NCI-H1694 treated with DMSO at 0.1 percent for 48 hours (cell line): Measurements from ENCODE around the gene IQCE.
A peak's percentile ranks its signal among the peaks of the same experiment; 100 is the strongest.

Experiments
- DNase-seq: peaks from one replicate; lab custom pipeline; 2025; lab: John Stamatoyannopoulos, UW

The IQCE gene

DNA sequence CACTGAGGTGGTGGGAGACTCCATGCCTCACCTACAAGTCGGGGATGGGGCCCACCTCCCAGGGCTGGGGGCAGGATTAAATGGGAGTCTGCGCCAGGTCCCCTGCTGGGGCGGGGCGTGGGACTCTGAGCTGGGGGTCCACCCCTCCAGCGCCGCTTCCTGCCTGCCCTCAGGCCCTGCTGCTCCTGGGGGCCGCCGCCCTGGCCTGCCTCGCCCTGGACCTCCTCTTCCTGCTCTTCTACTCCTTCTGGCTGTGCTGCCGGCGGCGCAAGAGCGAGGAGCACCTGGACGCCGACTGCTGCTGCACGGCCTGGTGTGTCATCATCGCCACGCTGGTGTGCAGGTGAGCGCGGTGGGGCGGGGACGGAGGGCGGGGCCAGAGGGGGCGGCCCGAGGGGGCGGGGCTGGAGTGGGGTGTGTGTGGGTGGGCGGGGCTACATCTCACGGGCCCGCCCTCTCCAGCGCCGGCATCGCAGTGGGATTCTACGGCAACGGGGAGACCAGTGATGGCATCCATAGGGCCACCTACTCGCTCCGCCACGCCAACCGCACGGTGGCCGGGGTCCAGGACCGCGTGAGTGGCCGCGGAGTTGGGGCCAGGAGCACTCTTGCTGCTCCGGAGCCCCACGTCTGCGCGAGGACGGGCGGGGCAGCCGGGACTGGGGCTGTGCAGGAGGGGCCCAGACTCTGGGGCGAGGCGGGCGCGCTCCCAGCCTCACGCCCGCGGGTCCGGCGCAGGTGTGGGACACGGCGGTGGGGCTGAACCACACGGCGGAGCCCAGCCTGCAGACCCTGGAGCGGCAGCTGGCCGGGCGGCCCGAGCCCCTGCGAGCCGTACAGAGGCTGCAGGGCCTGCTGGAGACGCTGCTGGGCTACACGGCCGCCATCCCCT is 88.1 kb downstream of the IQCE start:
- DNase-seq = no peak

DNA sequence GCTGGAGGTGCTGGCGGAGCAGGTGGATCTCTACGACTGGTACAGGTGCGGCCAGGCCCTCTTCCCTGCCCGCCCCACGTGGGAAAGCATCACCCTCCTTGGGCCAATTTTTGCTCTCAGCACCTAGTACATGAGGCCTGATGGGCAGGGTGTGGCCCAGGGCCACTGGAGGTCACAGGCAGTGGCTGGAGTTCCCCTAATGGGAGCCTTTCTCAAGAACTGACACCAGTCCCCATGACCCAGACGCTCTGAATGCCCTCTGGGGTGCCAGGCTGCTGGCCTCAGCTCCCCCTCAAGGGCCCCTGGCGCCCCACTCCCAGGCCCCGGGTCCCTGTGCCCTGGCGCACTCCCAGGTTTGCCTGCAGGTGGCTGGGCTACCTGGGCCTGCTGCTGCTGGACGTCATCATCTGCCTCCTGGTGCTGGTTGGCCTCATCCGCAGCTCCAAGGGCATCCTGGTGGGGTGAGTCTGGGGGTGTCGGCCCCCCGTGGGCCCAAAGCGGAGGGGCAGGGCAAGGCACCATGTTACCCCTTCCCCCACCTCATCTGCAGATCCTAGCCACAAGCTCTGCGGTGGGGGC is 88.9 kb downstream of the IQCE start:
- no peak for DNase-seq

DNA sequence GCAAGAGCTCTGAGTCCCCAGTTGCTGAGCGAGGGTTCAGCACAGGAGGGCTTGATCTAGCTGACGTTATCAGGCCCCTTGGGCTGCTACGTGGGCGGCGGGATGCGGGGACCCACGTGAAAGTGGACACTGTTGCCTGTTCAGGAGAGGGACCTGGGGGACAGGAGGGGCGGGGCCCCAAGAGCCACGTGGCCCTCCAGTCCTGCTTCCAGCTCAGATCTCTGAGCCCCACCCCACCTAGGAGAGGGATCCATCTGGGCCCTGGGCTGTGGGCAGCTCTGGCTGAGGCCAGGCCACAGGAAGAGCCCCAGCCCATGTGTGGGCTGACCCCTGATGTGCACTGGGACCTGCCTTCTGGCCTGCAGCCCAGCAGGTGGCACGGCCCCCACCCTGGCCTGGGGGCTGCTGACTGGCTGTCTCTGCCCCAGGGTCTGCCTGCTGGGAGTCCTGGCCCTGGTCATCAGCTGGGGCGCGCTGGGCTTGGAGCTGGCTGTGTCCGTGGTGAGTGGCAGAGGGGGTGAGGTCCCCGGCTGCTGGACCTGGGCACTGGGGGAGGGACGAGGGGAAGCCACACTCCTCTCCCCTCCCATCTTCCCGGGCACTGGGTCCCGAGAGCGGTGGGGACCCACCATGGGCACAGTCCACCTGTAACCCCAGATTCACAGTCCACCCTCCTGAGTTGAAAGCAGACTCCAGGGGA is 90.5 kb downstream of the IQCE start:
- DNase-seq = no peak

DNA sequence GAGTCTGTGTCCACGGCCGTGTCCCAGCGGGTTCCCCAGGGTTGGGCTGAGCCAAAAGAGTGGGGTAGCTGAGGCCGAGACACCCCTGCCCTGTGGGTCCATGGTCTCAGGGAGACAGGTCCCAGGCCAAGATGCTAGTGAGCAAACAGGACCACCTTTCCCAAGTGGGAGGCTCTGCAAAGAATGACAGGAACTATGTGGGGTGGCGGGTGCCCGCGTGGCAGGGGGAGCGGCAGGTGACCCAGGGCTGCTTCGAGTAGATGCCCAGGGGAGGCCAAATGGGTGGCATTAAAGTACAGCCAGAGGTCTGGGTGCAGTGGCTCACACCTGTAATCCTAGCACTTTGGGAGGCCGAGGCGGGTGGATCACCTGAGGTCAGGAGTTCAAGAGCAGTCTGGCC is 91.2 kb downstream of the IQCE start:
- DNase-seq = no peak

DNA sequence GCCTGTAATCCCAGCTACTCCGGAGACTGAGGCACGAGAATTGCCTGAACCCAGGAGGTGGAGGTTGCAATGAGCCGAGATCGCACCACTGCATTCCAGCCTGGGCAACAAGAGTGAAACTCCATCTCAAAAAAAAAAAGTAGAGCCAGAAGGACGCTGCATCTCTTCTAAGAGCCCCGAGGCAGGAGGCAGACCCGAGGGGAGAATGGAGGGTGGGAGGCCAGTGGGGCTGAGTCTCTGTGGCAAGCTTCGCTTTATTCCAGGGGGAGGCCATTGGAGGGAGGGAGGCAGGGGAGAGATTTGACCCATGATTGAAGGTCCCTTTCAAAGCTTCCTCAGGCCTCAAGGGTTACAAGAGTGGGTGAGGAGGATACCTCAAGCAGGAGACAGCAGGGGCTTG is 91.7 kb downstream of the IQCE start:
- DNase-seq = no peak

DNA sequence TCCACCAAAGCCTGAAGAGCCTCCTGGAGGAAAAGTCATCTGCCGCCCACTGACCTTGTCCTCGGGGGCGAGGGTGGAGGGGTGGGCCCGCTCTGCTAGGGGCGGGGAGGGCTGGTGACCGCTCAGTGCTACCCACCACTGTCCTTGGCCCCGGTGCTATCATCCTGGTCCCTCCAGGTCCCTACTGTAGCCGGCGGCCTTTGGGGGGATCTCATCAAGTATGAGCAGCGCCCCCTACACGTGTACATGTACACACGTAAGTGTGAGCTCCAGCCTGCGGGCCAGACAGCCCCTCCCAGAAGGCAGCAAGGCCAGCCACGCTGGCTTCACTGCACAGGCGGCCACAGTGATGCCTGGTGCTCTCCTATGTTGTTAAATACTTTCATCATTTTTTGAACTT is 92.6 kb downstream of the IQCE start:
- DNase-seq = peak; percentile 30

DNA sequence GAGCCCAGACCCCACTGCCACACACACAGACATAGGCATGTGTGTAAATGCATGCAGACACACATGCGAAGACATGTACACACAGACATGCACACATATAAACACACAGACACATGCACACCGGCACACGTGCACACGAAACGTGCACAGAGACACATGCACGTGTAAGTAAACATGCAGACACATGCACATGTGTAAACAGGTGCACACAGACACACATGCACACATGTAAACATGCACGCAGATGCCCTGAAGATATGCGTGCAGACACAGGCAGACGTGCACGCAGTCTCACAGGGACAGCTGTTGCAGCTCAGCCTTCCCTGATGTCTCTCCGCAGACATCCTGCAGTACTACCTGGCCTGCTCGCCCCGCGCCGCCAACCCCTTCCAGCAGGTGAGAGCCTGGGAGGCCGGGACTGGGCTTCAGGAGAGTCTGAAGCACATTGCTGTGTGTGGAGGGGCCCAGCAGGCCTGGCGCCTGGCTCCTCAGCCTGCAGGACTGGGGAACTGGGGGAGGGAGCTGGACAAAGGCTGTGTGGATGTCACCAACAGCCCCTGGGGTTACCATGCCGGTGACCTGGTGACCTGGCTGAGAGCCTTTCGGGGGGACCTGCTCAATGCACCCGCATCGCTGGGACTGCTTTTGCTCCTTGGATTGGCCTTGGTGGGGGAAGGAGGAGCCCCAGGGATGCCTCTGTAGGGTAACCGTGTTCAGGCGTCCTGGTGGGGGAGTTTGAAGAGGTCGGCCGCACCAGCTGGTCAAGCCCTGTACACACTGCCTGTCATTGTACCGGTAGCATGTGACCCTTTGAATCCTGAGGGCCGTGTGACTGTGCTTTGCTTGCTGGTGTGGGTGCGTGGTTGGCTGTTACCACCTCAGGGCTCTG is 93.3 kb downstream of the IQCE start:
- DNase-seq = no peak

DNA sequence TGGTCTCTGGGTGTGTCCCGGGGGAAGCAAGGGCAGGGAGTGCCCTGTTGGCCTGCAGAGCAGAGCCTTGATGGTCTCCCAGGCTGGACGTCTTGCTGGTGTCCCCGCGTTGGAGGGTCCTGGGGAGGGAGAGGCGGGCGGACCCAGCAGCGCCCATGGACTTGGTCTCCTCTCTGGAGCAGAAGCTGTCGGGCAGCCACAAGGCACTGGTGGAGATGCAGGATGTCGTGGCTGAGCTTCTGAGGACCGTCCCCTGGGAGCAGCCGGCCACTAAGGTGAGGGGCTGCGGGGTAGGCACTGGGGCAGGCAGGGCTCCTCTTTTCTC is 93.9 kb downstream of the IQCE start:
- DNase-seq = no peak

DNA sequence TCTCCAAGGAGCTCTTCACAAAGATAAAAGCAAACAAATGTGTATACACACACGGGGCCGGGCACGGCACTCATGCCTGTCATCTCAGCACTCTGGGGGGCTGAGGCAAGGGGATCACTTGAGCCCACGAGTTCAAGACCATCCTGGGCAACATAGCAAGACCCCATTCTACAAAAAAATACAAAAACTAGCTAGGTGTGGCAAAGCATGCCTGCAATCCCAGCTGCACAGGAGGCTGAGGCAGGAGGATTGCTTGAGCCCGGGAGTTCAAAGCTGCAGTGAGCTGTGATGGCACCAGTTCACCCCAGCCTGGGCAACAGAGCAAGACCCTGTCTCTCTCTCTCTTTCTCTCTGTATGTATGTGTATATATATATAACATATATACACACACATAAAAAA is 95.3 kb downstream of the IQCE start:
- DNase-seq = no peak

DNA sequence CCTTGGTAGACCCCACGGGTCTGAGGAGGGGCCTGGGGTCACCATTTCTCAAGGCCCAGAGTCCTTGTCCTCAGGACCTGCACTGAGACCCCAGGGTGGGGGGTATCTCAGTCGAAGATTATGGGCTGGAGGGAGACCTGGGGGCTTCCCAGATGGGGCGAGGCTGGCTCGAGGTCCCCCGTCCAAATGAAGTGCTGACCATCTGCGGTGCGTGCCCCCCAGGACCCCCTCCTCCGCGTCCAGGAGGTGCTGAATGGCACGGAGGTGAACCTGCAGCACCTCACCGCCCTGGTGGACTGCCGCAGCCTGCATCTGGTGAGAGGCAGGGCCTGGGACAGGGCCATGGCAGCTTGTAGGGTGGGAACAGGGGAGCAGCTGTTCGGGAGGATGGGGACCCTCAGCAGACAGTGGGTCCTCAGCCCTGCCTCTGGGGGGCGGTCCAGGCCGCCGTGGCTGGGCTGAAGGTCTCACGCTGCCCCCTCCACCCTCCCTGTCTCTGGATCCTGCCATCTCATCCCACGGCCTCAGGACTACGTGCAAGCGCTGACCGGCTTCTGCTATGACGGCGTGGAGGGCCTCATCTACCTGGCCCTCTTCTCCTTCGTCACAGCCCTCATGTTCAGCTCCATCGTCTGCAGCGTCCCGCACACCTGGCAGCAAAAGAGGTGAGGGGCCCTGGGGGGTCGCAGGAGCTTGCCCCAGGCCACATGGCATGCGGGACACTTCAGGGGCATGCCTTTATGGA is 97.3 kb downstream of the IQCE start:
- no peak for DNase-seq

DNA sequence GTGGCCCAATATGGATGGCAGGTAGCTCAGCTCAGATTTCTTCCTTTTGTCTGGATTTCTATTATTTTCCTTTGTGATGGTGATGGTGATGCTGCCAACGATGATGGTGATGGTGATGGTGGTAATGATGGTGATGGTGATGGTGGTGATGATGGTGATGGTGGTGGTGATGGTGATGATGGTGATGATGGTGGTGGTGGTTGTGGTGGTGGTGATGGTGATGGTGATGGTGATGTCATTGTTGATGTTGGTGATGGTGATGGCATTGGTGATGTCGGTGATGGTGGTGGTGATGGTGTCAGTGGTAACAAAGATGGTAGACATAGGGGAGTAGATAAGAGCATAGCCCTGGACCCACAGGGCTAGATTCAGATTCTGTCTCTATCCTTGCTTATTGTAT is 98.4 kb downstream of the IQCE start:
- no peak for DNase-seq

DNA sequence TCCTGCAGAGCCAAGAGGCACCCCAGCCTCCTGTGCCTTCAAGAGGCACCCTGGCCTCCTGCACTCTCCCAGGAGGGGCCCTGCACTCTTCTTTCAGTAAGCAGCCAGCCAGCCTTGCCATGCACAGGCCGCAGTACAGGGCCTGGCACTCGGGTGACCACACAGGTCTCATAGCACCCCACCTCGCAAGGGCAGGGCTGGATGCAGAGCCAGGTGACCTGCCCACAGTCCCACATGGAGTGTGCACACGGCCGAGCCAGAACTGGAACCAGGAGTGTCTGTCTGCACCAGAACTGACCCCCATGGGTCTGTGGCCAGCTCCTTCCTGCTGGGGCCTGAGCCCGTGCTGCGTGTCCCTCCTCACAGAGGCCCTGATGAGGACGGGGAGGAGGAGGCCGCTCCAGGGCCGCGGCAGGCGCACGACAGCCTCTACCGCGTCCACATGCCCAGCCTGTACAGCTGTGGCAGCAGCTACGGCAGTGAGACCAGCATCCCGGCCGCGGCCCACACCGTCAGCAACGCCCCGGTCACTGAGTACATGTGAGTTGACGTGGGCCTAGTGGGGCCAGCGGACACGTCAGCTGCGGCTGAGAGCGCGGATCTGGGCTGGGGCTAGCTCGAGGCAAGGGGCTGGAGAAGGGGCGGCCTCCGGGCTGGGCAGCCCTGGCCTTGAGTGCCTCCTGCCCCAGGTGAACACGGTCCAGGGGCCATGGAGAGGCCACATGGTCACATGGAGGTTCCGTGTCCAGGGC is 99.3 kb downstream of the IQCE start:
- DNase-seq = no peak

DNA sequence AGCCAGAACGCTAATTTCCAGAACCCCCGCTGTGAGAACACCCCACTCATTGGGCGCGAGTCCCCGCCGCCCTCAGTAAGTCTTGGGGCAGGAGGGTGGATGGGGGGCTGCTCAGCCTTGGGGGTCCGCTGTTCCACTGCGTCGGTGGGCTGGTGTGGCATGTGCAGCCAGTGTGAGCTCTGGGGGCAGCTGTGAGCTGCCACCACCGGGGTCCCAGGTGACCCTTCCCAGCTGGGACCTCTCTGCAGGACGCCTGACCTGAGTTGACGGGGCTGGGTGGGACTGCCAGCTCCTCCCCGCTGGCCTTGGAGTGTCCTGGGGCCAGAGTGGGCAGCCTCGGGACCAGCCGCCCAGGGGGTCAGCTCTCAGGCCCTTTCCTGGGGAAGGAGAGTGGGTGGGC is 100.2 kb downstream of the IQCE start:
- DNase-seq = no peak

DNA sequence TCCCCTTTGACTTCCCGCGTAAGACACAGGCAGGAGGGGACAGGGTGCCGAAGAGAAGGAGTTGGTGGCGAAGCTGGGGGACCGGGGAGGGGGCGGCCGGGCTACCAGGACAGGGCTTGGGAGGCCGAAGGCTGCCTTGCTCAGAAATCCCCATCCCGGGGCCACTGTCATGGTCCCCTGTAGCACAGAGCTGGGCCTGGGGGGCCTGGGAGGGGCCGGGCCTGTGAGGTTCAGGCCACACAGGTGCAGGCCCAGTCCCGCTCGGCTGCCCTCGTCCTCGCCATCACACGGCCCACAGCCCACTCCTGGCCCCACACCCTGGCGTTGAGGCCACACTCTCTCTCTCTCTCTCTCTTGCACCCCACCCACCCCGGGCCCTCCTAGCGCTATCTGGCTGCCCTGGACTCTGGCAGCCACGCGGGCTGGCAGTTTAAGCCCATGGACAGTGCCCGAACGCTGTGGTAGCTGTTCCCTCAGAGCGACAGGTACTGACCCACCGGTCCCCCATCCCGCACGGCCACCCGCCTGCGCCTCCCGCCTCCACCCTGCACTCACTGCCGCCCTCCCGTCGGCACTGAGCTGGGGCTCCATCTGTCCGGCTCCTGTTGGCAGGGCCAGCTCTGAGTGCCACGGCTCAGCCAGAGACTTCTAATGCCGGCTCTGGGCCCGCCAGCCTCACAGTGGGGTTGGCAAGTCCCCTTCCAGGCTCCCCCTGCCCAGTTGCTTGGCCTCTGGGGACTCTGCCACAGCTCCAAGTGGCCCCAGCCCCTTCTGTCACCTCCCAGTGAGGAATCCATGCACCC is 101.0 kb downstream of the IQCE start:
- DNase-seq = no peak

DNA sequence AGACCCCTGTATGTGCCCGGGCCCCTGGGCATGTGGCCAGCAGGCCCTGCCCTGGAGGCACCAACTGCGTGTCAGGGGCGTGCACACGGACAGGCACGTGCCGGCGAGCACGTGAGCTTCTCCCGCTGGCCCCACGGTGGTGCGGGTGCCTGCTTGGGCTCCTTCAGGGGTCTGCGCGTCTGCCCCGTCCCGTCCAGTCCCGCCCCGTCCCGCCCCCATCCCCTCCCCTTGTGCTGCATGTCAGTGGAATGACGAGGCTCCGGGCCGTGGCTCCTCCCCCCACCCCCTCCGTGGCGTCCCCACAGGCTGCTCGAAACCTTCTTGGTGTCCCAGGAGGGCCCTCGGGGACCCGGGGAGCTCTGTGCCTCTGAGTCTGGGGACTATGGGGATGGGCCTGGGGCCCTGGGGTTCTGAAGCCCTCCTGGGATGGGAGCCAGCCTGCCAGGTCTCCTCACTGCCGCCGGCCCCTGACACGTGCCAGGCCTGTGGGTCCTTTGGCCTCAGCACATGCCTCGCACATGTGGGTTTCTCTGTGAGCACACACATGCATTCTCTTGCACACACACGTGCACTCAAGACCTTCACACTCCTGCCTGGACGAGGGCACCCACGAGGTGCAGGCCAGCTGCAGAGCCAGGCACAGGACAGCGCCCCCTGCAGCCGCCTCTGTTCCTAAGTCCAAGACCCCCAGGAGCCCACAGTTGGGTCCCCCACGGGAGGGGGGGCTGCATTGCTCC is 101.7 kb downstream of the IQCE start:
- no peak for DNase-seq

DNA sequence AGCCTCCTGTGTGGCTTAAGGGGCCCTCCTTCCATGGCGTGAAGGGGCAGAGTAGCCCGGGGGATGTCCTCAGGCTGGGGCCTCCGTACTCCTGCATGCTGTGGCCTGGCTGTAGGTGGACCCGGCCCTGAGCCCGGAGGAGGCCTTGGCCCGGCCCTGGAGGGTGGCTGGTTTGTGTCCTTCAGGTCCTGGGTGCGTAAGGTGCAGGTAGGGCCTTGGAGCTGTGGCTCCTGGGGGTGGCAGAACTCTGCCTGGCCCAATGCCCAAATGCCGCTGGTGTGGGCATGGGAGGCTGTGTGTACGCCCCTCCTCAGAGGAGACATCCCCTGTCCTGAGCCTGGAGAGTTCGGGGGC is 102.3 kb downstream of the IQCE start:
- no peak for DNase-seq

DNA sequence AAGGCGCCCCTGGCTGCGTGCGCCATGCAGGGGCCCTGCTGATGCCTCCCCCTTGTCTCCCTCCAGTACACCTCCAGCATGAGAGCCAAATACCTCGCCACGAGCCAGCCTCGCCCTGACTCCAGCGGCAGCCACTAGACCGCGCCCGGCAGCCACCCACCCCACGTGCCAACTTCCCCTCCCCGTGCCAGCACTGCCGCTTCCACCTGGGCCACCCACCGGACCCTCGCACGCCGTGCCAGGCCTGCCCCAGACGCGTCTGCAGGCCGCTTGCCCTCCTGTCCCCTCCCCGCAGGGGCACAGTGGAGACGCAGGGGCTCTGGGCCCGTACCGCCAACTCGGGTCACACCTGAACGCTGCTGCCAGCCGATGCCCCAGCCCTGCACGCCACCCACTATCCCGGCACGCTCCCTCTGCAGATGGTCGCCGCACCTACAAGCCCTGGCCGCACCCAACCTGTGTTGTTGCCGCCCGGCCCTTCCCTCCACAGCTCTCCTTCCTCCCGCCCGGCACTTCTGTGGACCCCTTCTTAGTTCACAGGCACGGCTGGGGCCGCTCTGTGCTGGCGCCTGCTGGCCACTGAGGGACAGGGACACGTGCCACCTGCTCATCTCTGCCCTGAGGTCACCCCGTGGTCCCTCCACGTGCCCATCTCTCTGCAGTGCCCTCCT is 103.0 kb downstream of the IQCE start:
- no peak for DNase-seq

DNA sequence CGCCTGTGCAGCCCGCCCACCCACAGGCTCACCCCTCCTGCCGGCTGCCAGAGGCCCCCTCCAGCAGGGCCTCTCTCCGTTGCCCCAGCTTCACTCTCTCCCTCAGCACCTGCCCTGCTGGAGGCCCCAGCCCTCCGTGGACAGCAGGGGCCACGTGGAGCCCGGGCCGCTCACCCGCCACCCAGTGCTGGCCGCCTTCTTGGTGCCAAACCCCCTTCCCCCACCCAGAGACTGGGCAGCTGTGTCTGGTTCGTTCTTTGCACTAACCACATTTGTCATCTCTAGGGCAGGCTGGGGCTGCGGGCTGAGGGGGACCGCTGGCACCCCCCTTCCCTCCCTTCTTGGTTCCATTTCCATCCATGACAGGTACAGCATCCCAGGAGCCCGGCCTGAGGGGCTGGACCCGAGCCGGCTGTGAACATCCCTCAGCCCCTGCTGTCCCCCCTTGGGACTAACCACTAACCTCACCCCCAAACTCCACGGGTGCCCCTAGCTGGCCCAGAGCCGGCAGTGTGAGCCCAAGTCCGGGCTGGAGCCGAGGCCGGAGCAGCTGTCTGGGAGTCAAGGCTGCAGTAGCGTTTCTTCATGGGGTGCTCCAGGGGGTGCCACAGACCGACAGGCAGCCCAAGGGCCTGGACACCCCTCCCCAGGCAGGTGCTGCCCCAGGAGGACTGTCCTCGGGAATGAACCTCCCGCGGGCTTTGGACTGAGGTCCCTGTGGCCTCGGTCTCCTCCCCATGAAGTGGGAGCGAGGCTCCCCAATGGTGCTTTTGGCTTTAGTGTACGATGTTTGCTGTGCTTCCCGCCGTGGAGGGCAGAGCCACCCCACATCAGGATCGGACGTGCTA is 103.7 kb downstream of the IQCE start:
- DNase-seq = no peak
